HepG2 (cell line): Measurements from ENCODE around the gene ABL2.
"Not testable (repeated sequence)": the region's sequence is repeated elsewhere in the genome, so short reads cannot be mapped to it uniquely, and the experiment has no call there.

Experiments
- BCL3 ChIP-seq: sonication (generic); formaldehyde crosslinking; IDR thresholded peaks from 2 replicates; pipeline ENCODE4 v1.5.1; 2020; ENCODE audit warnings: mild to moderate bottlenecking, missing genetic modification reagents, moderate library complexity
- CHD2 ChIP-seq: IDR thresholded peaks from 2 replicates; pipeline ENCODE4 v1.6.1; 2011; ENCODE audit warnings: low read depth, low read length, improper control_type of control experiment
- EZH2 ChIP-seq: conservative IDR thresholded peaks from 2 replicates; pipeline ENCODE4 v1.6.1; 2012; ENCODE audit warnings: mild to moderate bottlenecking, low read depth, low read length, moderate library complexity
- HDAC2 ChIP-seq: sonication (generic); formaldehyde crosslinking; IDR thresholded peaks from 2 replicates; pipeline ENCODE4 v1.4.0; 2020; ENCODE audit warnings: missing genetic modification reagents
- NKX3-1 ChIP-seq: sonication (generic); formaldehyde crosslinking; IDR thresholded peaks from 2 replicates; pipeline ENCODE4 v1.5.0; 2020; ENCODE audit warnings: missing genetic modification reagents
- SALL1 ChIP-seq: sonication (generic); formaldehyde crosslinking; IDR thresholded peaks from 2 replicates; pipeline ENCODE4 v1.8.0; 2022; ENCODE audit warnings: mild to moderate bottlenecking, missing genetic modification reagents
- SMAD3 ChIP-seq: sonication (generic); formaldehyde crosslinking; IDR thresholded peaks from 2 replicates; pipeline ENCODE4 v1.4.0; 2020; ENCODE audit warnings: missing genetic modification reagents
- SUZ12 ChIP-seq: fragments of 150-350 bp; IDR thresholded peaks from 2 replicates; pipeline ENCODE4 v1.6.1; 2014; ENCODE audit warnings: low read depth, low read length
- ZBTB7A ChIP-seq: sonication (generic); formaldehyde crosslinking; IDR thresholded peaks from 2 replicates; pipeline ENCODE4 v1.8.0; 2022; ENCODE audit warnings: mild to moderate bottlenecking, missing genetic modification reagents
- ZFP1 ChIP-seq: IDR thresholded peaks from 2 replicates; pipeline ENCODE4 v1.6.1; 2016
- ZNF512 ChIP-seq: sonication (generic); formaldehyde crosslinking; IDR thresholded peaks from 2 replicates; pipeline ENCODE4 v1.4.0; 2020; ENCODE audit warnings: mild to moderate bottlenecking, missing genetic modification reagents
- ZNF703 ChIP-seq: sonication (generic); formaldehyde crosslinking; IDR thresholded peaks from 2 replicates; pipeline ENCODE4 v1.5.1; 2020; ENCODE audit warnings: missing genetic modification reagents, mild to moderate bottlenecking, moderate library complexity, borderline replicate concordance

DNA sequence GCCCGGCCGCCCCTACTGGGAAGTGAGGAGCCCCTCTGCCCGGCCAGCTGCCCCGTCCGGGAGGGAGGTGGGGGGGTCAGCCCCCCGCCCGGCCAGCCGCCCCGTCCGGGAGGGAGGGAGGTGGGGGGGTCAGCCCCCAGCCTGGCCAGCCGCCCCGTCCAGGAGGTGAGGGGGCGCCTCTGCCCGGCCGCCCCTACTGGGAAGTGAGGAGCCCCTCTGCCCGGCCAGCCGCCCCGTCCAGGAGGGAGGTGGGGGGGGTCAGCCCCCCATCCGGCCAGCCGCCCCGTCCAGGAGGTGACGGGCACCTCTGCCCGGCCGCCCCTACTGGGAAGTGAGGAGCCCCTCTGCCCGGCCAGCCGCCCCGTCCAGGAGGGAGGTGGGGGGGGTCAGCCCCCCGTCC lies 93.8 kb downstream of the ABL2 start:
- not testable (repeated sequence) for TF ChIP-seq BCL3 (CRISPR knock-in tag); EZH2; ZNF512; SALL1 (CRISPR knock-in tag); HDAC2 (CRISPR knock-in tag); ZFP1 (CRISPR knock-in tag); NKX3-1 (CRISPR knock-in tag); SMAD3; ZBTB7A; CHD2; ZNF703; SUZ12
